Kasumi-1 (cell line): ENCODE measurements around the gene ASB18.

ENCODE experiments used
- DNase-seq, 2 experiments: peaks; one replicate each; lab custom pipeline; 2025; lab: John Stamatoyannopoulos, UW

Gene ASB18

GRCh38 chr2:236173729-236174607, 90.2 kb downstream of the ASB18 start:
- no peak for DNase-seq

GRCh38 chr2:236173036-236173728, 91.0 kb downstream of the ASB18 start:
- DNase-seq = no peak

GRCh38 chr2:236172255-236173035, 91.8 kb downstream of the ASB18 start:
- no peak for DNase-seq

- DNase-seq = no peak
Measured at GRCh38 chr2:236171680-236172254, 92.4 kb downstream of the ASB18 start.

GRCh38 chr2:236171181-236171679, 93.0 kb downstream of the ASB18 start:
- DNase-seq = no peak

- DNase-seq = no peak
Measured at GRCh38 chr2:236170590-236171165, 93.5 kb downstream of the ASB18 start.

- DNase-seq = no peak
Measured at GRCh38 chr2:236169741-236170589, 94.2 kb downstream of the ASB18 start.

GRCh38 chr2:236169151-236169721, 95.0 kb downstream of the ASB18 start:
- no peak for DNase-seq

- DNase-seq = no peak
Measured at GRCh38 chr2:236168110-236169080, 95.8 kb downstream of the ASB18 start, which contains the start of gene GBX2. TSS of gene GBX2 (minus strand) at chr2:236168386. CDS start at chr2:236167971, 415 bp downstream.

GRCh38 chr2:236167297-236168109, 96.7 kb downstream of the ASB18 start:
- DNase-seq = no peak

GRCh38 chr2:236166796-236167296, 97.4 kb downstream of the ASB18 start:
- DNase-seq = no peak

GRCh38 chr2:236165842-236166795, 98.1 kb downstream of the ASB18 start:
- DNase-seq = no peak

- DNase-seq = no peak
Measured at GRCh38 chr2:236164925-236165841, 99.0 kb downstream of the ASB18 start.

GRCh38 chr2:236164201-236164924, 99.8 kb downstream of the ASB18 start:
- DNase-seq = no peak
